OCI-LY7 (cell line): Measurements from ENCODE around the gene DNMT3A.

Experiments
- EZH2phosphoT487 ChIP-seq: fragments of 200-600 bp; sonication (generic); IDR thresholded peaks from 2 replicates; pipeline ENCODE4 v1.6.1; 2018; ENCODE audit warnings: low read depth, borderline replicate concordance, mild to moderate bottlenecking, mixed run types, antibody characterized with exemption, low read length, moderate library complexity, mixed read lengths
- TF ChIP-seq, protein P1 (sequence below): fragments of 200-600 bp; sonication (generic); conservative IDR thresholded peaks from 2 replicates; pipeline ENCODE4 v1.5.1; 2014; ENCODE audit warnings: mild to moderate bottlenecking, antibody characterized with exemption, low read length, moderate library complexity, mixed read lengths

DNA sequence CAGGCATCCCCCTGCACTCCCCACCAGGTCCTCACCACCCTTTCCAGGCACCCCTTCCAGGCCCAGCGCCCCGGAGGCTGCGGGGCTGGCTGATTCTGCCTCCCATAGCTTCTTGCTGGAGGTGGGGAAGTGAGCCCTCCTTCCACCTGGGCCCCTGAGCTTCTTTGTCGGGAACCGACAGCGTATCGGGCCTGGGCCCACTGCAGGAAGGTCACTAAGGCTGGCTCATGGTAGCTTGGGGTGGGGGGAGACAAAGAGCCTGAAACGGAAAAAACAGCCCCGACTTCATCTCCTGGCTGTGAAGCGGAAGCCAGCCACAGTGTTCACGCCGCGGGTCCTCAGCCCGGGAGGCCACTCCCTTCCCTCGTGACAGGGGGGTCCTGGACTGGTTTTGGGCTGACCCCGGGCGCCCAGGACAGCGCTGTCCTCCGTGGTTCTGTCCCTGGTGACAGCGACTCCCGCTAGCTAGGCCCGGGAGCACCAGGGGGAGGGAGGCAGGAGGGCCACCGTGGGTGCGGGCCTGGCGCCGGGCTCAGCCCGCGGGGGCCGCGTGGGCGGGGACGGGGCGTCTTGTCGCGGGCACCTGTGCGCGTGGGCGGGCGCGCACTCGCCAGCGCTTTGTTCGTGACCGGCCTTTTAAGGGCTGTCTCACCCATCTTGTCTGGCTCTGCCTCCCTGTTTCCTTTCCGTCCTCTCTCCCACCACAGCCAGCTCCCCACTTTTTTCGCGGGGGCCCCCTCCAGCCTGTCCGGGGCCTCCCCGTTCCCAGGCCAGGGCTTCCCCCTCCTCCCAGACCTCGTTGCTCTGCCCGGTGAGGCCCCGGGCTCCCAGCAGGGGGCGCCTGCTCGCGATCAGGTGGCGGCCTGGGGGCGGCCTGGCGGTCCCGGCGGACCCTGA, 64.9 kb downstream of the DNMT3A start:
- TF ChIP-seq, protein P1, sequence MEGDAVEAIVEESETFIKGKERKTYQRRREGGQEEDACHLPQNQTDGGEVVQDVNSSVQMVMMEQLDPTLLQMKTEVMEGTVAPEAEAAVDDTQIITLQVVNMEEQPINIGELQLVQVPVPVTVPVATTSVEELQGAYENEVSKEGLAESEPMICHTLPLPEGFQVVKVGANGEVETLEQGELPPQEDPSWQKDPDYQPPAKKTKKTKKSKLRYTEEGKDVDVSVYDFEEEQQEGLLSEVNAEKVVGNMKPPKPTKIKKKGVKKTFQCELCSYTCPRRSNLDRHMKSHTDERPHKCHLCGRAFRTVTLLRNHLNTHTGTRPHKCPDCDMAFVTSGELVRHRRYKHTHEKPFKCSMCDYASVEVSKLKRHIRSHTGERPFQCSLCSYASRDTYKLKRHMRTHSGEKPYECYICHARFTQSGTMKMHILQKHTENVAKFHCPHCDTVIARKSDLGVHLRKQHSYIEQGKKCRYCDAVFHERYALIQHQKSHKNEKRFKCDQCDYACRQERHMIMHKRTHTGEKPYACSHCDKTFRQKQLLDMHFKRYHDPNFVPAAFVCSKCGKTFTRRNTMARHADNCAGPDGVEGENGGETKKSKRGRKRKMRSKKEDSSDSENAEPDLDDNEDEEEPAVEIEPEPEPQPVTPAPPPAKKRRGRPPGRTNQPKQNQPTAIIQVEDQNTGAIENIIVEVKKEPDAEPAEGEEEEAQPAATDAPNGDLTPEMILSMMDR, result peak; percentile 84
- TF ChIP-seq EZH2phosphoT487, result no peak
